H1 (cell line): ENCODE results near the gene MIA2. TPM values are rescaled to one million over a fixed set of nuclear protein-coding genes. Genes with fewer than 3 reads are reported as not detected.

ENCODE experiments used
- CTCF ChIA-PET: fragments of 300-600 bp; sonication (Branson Sonifier 250); formaldehyde crosslinking; loops from one replicate; lab custom pipeline; 2021; ENCODE audit not compliant: partially characterized antibody; lab: Charles Lee
- POLR2A ChIA-PET: fragments of 300-600 bp; sonication (Branson Sonifier 250); formaldehyde crosslinking; loops from one replicate; lab custom pipeline; 2021; ENCODE audit warnings: inconsistent platforms; ENCODE audit not compliant: partially characterized antibody; lab: Charles Lee
- DNase-seq, 2 experiments: peaks; one replicate each; pipeline versions ENCODE4 v3.0.0 to v3.0.0-alpha.2; 2010 to 2022; ENCODE audit warnings: low spot score in 2 of 2, low read depth in 1 of 2, mixed read lengths in 1 of 2
- FAIRE-seq: peaks from 2 replicates; lab custom pipeline; 2011; peaks lifted over from hg19 to GRCh38; lab: Jason Lieb, UNC
- H2AFZ ChIP-seq: 2 replicates; pipeline ENCODE4 v1.8.1; 2012; ENCODE audit warnings: low read length, inconsistent platforms
- H2AK5ac ChIP-seq: 2 replicates; pipeline ENCODE4 v1.6.1; 2013; ENCODE audit warnings: low read depth, low read length
- H2BK120ac ChIP-seq: replicated peaks from 2 replicates; pipeline ENCODE3; 2013; ENCODE audit warnings: low read depth, low read length, inconsistent platforms
- H2BK12ac ChIP-seq: 2 replicates; pipeline ENCODE4 v1.6.1; 2013; ENCODE audit warnings: low read depth, low read length
- H2BK15ac ChIP-seq: 2 replicates; pipeline ENCODE4 v1.6.1; 2013; ENCODE audit warnings: low read length
- H2BK20ac ChIP-seq: 2 replicates; pipeline ENCODE4 v1.6.1; 2013; ENCODE audit warnings: low read length
- H2BK5ac ChIP-seq: 2 replicates; pipeline ENCODE4 v1.6.1; 2013; ENCODE audit warnings: low read depth, low read length
- H3K14ac ChIP-seq: 2 replicates; pipeline ENCODE4 v1.6.1; 2013; ENCODE audit warnings: inconsistent platforms; ENCODE audit not compliant: insufficient read length
- H3K18ac ChIP-seq: 2 replicates; pipeline ENCODE4 v1.6.1; 2013; ENCODE audit warnings: low read length; ENCODE audit errors: extremely low read depth
- H3K23ac ChIP-seq: 2 replicates; pipeline ENCODE4 v1.6.1; 2013; ENCODE audit warnings: inconsistent platforms; ENCODE audit not compliant: insufficient read length
- H3K23me2 ChIP-seq: 2 replicates; pipeline ENCODE4 v1.6.1; 2013; ENCODE audit warnings: low read depth, low read length
- H3K27ac ChIP-seq: 2 replicates; pipeline ENCODE4 v1.6.1; 2011; ENCODE audit warnings: low read depth, low read length, inconsistent platforms
- H3K27me3 ChIP-seq, 4 experiments: replicated peaks in 1 of 4; 1 replicate in 1 of 4; 2 replicates in 3 of 4; pipeline versions ENCODE4 v1.6.1 to v1.8.1; 2011 to 2013; ENCODE audit warnings: low read length in 3 of 4, mild to moderate bottlenecking in 3 of 4, inconsistent platforms in 2 of 4, mixed read lengths in 2 of 4, moderate library complexity in 1 of 4; ENCODE audit not compliant: control insufficient read depth in 3 of 4, insufficient read depth in 3 of 4; ENCODE audit errors: extremely low read depth in 1 of 4
- H3K36me3 ChIP-seq, 4 experiments: 2 replicates each; pipeline versions ENCODE4 v1.6.1 to v1.8.1; 2011 to 2013; ENCODE audit warnings: mild to moderate bottlenecking in 4 of 4, low read length in 3 of 4, moderate library complexity in 2 of 4, control low read depth in 1 of 4, inconsistent platforms in 1 of 4; ENCODE audit not compliant: insufficient read depth in 4 of 4, control insufficient read depth in 2 of 4
- H3K4ac ChIP-seq: replicated peaks from 2 replicates; pipeline ENCODE3; 2013; ENCODE audit warnings: low read length, low read depth, mixed read lengths, inconsistent platforms; ENCODE audit not compliant: insufficient read length
- H3K4me1 ChIP-seq, 4 experiments: replicated peaks in 1 of 4; 1 replicate in 1 of 4; 2 replicates in 3 of 4; pipeline versions ENCODE4 v1.6.1 to v1.8.1; 2011 to 2013; ENCODE audit warnings: low read length in 3 of 4, inconsistent platforms in 2 of 4, mixed read lengths in 1 of 4; ENCODE audit not compliant: insufficient read depth in 4 of 4, control insufficient read depth in 3 of 4
- H3K4me2 ChIP-seq, 2 experiments: 2 replicates each; pipeline versions ENCODE4 v1.6.1 to v1.8.1; 2011 to 2013; ENCODE audit warnings: low read depth in 2 of 2, low read length in 2 of 2, control low read depth in 1 of 2, inconsistent platforms in 1 of 2, mild to moderate bottlenecking in 1 of 2; ENCODE audit not compliant: insufficient read depth in 1 of 2
- H3K4me3 ChIP-seq, 4 experiments: fragments of 200-600, 300-600 bp in 1 of 4; sonication (generic), shearing (Covaris generic), sonication (Bioruptor Twin) in 1 of 4; 2 replicates each; pipeline versions ENCODE4 v1.5.1 to v1.8.1; 2011 to 2016; ENCODE audit warnings: low read length in 4 of 4, low read depth in 3 of 4, control low read depth in 2 of 4, inconsistent platforms in 2 of 4, mild to moderate bottlenecking in 2 of 4, mixed read lengths in 1 of 4, moderate library complexity in 1 of 4; ENCODE audit not compliant: insufficient read depth in 2 of 4; ENCODE audit errors: extremely low read depth in 1 of 4
- H3K56ac ChIP-seq: replicated peaks from 2 replicates; pipeline ENCODE3; 2013; ENCODE audit warnings: low read depth, mild to moderate bottlenecking, mixed read lengths, low read length, inconsistent platforms; ENCODE audit not compliant: insufficient read length
- H3K79me1 ChIP-seq: 2 replicates; pipeline ENCODE4 v1.6.1; 2013; ENCODE audit warnings: low read depth, low read length, control low read depth
- H3K79me2 ChIP-seq, 2 experiments: 2 replicates each; pipeline versions ENCODE4 v1.6.1 to v1.8.1; 2012 to 2013; ENCODE audit warnings: low read length in 2 of 2, mild to moderate bottlenecking in 2 of 2, inconsistent platforms in 1 of 2; ENCODE audit not compliant: insufficient read depth in 2 of 2, control insufficient read depth in 1 of 2
- H3K9ac ChIP-seq, 4 experiments: replicated peaks in 1 of 4; 1 replicate in 1 of 4; 2 replicates in 3 of 4; pipeline versions ENCODE4 v1.6.1 to v1.8.1; 2011 to 2013; ENCODE audit warnings: low read depth in 3 of 4, low read length in 3 of 4, control low read depth in 2 of 4, mild to moderate bottlenecking in 2 of 4, moderate library complexity in 2 of 4, inconsistent platforms in 1 of 4; ENCODE audit errors: extremely low read depth in 1 of 4
- H3K9me3 ChIP-seq, 2 experiments: 2 replicates each; pipeline versions ENCODE4 v1.6.1 to v1.8.1; 2012 to 2013; ENCODE audit warnings: mild to moderate bottlenecking in 2 of 2, moderate library complexity in 2 of 2, control low read depth in 1 of 2, inconsistent platforms in 1 of 2, low read depth in 1 of 2, low read length in 1 of 2, mixed read lengths in 1 of 2; ENCODE audit not compliant: insufficient read depth in 2 of 2
- H4K20me1 ChIP-seq, 2 experiments: replicated peaks in 1 of 2; 2 replicates each; pipeline versions ENCODE3 to v1.8.1; 2011 to 2013; ENCODE audit warnings: inconsistent platforms in 2 of 2, low read length in 2 of 2, mild to moderate bottlenecking in 1 of 2; ENCODE audit not compliant: insufficient read depth in 2 of 2, control insufficient read depth in 1 of 2
- H4K5ac ChIP-seq: 2 replicates; pipeline ENCODE4 v1.6.1; 2013; ENCODE audit warnings: low read length, low read depth, mixed read lengths, inconsistent platforms; ENCODE audit not compliant: insufficient read length
- H4K8ac ChIP-seq: 2 replicates; pipeline ENCODE4 v1.8.0; 2013; ENCODE audit warnings: mild to moderate bottlenecking, moderate library complexity, low read length, inconsistent platforms; ENCODE audit not compliant: insufficient read depth; ENCODE audit errors: extremely low read depth
- H4K91ac ChIP-seq: replicated peaks from 2 replicates; pipeline ENCODE3; 2013; ENCODE audit warnings: low read length, mixed read lengths, inconsistent platforms; ENCODE audit not compliant: insufficient read length
- BACH1 ChIP-seq: IDR thresholded peaks from 2 replicates; pipeline ENCODE4 v1.6.1; 2012; ENCODE audit warnings: low read length, improper control_type of control experiment
- CHD2 ChIP-seq: IDR thresholded peaks from 2 replicates; pipeline ENCODE4 v1.6.1; 2012; ENCODE audit warnings: low read length, improper control_type of control experiment
- EP300 ChIP-seq, 2 experiments: IDR thresholded peaks; 1 replicate in 1 of 2; 2 replicates in 1 of 2; pipeline ENCODE4 v1.6.1; 2011 to 2012; ENCODE audit warnings: low read depth in 2 of 2, low read length in 2 of 2, mild to moderate bottlenecking in 2 of 2, borderline replicate concordance in 1 of 2, inconsistent platforms in 1 of 2, moderate library complexity in 1 of 2
- HDAC6 ChIP-seq: IDR thresholded peaks from one replicate; pipeline ENCODE4 v1.7.1; 2012; ENCODE audit warnings: low read depth, mild to moderate bottlenecking, inconsistent platforms, low read length, moderate library complexity
- JUND ChIP-seq: IDR thresholded peaks from 2 replicates; pipeline ENCODE4 v1.6.1; 2011; ENCODE audit warnings: mild to moderate bottlenecking, improper control_type of control experiment, low read length
- KDM1A ChIP-seq: fragments of 200-600, 300-600 bp; sonication (generic); IDR thresholded peaks from 2 replicates; pipeline ENCODE4 v1.7.1; 2016; ENCODE audit warnings: mild to moderate bottlenecking, low read length, borderline replicate concordance
- KDM5A ChIP-seq: fragments of 200-600 bp; IDR thresholded peaks from 2 replicates; pipeline ENCODE4 v1.7.1; 2012; ENCODE audit warnings: mild to moderate bottlenecking, low read length, inconsistent platforms, mixed read lengths
- SIRT6 ChIP-seq: IDR thresholded peaks from one replicate; pipeline ENCODE4 v1.7.1; 2012; ENCODE audit warnings: low read length, inconsistent platforms
- SIX5 ChIP-seq: IDR thresholded peaks from 2 replicates; pipeline ENCODE4 v1.6.1; 2011; ENCODE audit warnings: mild to moderate bottlenecking, low read depth, low read length
- SP4 ChIP-seq: IDR thresholded peaks from 2 replicates; pipeline ENCODE4 v1.6.1; 2012; ENCODE audit warnings: low read length, inconsistent platforms
- SRF ChIP-seq: IDR thresholded peaks from 2 replicates; pipeline ENCODE4 v1.6.1; 2011; ENCODE audit warnings: mild to moderate bottlenecking, low read depth, low read length, moderate library complexity
- TCF12 ChIP-seq: IDR thresholded peaks from 2 replicates; pipeline ENCODE4 v1.6.1; 2011; ENCODE audit warnings: low read depth, mild to moderate bottlenecking, low read length
- YY1 ChIP-seq: IDR thresholded peaks from 2 replicates; pipeline ENCODE4 v1.6.1; 2011; ENCODE audit warnings: low read depth, mild to moderate bottlenecking, low read length
- WGBS, 2 experiments: shearing (Covaris generic) in 1 of 2; methylation state at CpG; one replicate each; pipeline versions ENCODE4 v1.1.6 to v1.1.7; 2013 to 2015; ENCODE audit warnings: low lambda C conversion rate in 2 of 2, mixed read lengths in 2 of 2, inconsistent platforms in 1 of 2, low coverage in 1 of 2, missing lambda C conversion rate in 1 of 2; ENCODE audit not compliant: insufficient replicate concordance in 2 of 2, insufficient coverage in 1 of 2, insufficient read length in 1 of 2; ENCODE audit errors: extremely low coverage in 1 of 2, missing lambda C conversion rate in 1 of 2; 5-methylcytosine and 5-hydroxymethylcytosine counted together
- polyA plus RNA-seq, 7 experiments: library from polyadenylated mRNA; depleted of rRNA in 3 of 7; stranded (reverse) in 5 of 7; unstranded in 2 of 7; fragments of >200 nt in 5 of 7; fragments of 200-250 nt in 2 of 7; gene quantifications; 1 replicate in 5 of 7; 2 replicates in 1 of 7; 4 replicates in 1 of 7; pipeline versions ENCODE4 v1.2.1 to v1.2.3, GENCODE V29; 2011 to 2013; ENCODE audit warnings: missing spikeins in 2 of 7, mixed read lengths in 2 of 7
- total RNA-seq: library from RNA; stranded (reverse); fragmentation: NEBNext Ultra II Directional; extraction: Animal tissue kit (Norgen Biotek cat#: 25700); gene quantifications from 2 replicates; pipeline ENCODE4 v1.2.1, GENCODE V29; 2021
- TF ChIP-seq, protein P1 (sequence below), 3 experiments: IDR thresholded peaks; 1 replicate in 2 of 3; 2 replicates in 1 of 3; pipeline versions ENCODE4 v1.5.1 to v1.6.1; 2011; ENCODE audit warnings: low read length in 3 of 3, mild to moderate bottlenecking in 3 of 3, inconsistent platforms in 2 of 3, low read depth in 1 of 3, moderate library complexity in 1 of 3; ENCODE audit not compliant: insufficient read depth in 1 of 3; ENCODE audit errors: control extremely low read depth in 1 of 3

The MIA2 gene
- total and polyA plus RNA-seq, 2 of the 8 experiments (the other 6 are each of a cell fraction or from before 2014, with no cell fraction given) = 10.1 to 15.0 TPM

- no peak overlapping the region for H3K18ac ChIP-seq
- H3K9me3 ChIP-seq = no peaks in the 10 kb centered on the region
- no peaks in the 10 kb centered on the region for H3K27me3 ChIP-seq
- no peaks in the 10 kb centered on the region for H3K79me1 ChIP-seq
- no peak overlapping the region for H3K4me3 ChIP-seq
- no peak overlapping the region for H3K23ac ChIP-seq
- POLR2A ChIA-PET = no interaction called here
- no peak overlapping the region for H2BK120ac ChIP-seq
- no peak overlapping the region for H2AK5ac ChIP-seq
- H3K4me2 ChIP-seq = no peak overlapping the region
- no peaks in the 10 kb centered on the region for H4K20me1 ChIP-seq
- H3K27ac ChIP-seq = no peak overlapping the region
- no peak for DNase-seq
- H3K79me2 ChIP-seq = no peaks in the 10 kb centered on the region
- FAIRE-seq = no peak
- CTCF ChIA-PET = interaction anchor here (0.6 to 0.9 kb wide), 3 partner anchors 16 to 92 kb away, joined by 3 read pairs; no protein-coding TSS in a partner anchor
- no peak overlapping the region for H2BK20ac ChIP-seq
- H4K91ac ChIP-seq = no peak overlapping the region
- H3K4ac ChIP-seq = no peak overlapping the region
- no peak overlapping the region for H3K14ac ChIP-seq
- H2BK15ac ChIP-seq = no peak overlapping the region
- 78% methylated on average over 2 of the region's 2 CpGs; no CpG with 5 or more reads in 1 of the 2 experiments for WGBS, 2 experiments
- no peak overlapping the region for H2AFZ ChIP-seq
- no peaks in the 10 kb centered on the region for H3K23me2 ChIP-seq
- H3K4me1 ChIP-seq = no peaks in the 10 kb centered on the region
- no peak overlapping the region for H2BK12ac ChIP-seq
- H2BK5ac ChIP-seq = no peak overlapping the region
- no peak overlapping the region for H3K9ac ChIP-seq
- H4K5ac ChIP-seq = no peak overlapping the region
- no peak overlapping the region for H3K56ac ChIP-seq
- no peak overlapping the region for H4K8ac ChIP-seq
- peaks cover 0 to 3% (median 1%) of the 10 kb centered on the region in 4 experiments; a peak in 2 of 8 replicates for H3K36me3 ChIP-seq
- TF ChIP-seq KDM1A = no peak
- TF ChIP-seq YY1 = no peak
- TF ChIP-seq JUND = no peak
- no peak for TF ChIP-seq KDM5A
- TF ChIP-seq BACH1 = no peak
- no peak for TF ChIP-seq SRF
- TF ChIP-seq, protein P1, sequence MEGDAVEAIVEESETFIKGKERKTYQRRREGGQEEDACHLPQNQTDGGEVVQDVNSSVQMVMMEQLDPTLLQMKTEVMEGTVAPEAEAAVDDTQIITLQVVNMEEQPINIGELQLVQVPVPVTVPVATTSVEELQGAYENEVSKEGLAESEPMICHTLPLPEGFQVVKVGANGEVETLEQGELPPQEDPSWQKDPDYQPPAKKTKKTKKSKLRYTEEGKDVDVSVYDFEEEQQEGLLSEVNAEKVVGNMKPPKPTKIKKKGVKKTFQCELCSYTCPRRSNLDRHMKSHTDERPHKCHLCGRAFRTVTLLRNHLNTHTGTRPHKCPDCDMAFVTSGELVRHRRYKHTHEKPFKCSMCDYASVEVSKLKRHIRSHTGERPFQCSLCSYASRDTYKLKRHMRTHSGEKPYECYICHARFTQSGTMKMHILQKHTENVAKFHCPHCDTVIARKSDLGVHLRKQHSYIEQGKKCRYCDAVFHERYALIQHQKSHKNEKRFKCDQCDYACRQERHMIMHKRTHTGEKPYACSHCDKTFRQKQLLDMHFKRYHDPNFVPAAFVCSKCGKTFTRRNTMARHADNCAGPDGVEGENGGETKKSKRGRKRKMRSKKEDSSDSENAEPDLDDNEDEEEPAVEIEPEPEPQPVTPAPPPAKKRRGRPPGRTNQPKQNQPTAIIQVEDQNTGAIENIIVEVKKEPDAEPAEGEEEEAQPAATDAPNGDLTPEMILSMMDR (IDR thresholded peaks at IDR 0.05; ENCODE audit: control extremely low read depth in 1 of 3, insufficient read depth in 1 of 3, low read depth in 1 of 3, low read length in 3 of 3) = no peak
- TF ChIP-seq SP4 = no peak
- no peak for TF ChIP-seq SIRT6
- TF ChIP-seq SIX5 = no peak
- no peak for TF ChIP-seq EP300 (IDR thresholded peaks at IDR 0.05; ENCODE audit: borderline replicate concordance in 1 of 2, low read depth in 2 of 2, low read length in 2 of 2)
- no peak for TF ChIP-seq HDAC6
- TF ChIP-seq TCF12 = no peak
- TF ChIP-seq CHD2 = no peak
These were observed 90.4 kb downstream of the MIA2 start for GRCh38 chr14:39324097-39324496.
